ENCODE measurements around the gene PLOD1. TPM values are rescaled to one million over a fixed set of nuclear protein-coding genes. Genes with fewer than 3 reads are reported as not detected.
"Not testable (repeated sequence)": the region's sequence is repeated elsewhere in the genome, so short reads cannot be mapped to it uniquely, and the experiment has no call there.

Gene PLOD1
- total RNA-seq, 5 donors from 2014 or later (not counting 1 experiment from before 2014, with no cell fraction given): 2.6 to 6.9 (median 4.6) TPM

GRCh38 chr1:11908095-11908675 lies 26.3 kb upstream of the PLOD1 start:
- peak overlapping the region; percentile 89 to 96 (median 93) for H3K4me3 Mint-ChIP-seq
- H3K27ac Mint-ChIP-seq: peak overlapping the region; percentile 100
- peaks cover 2 to 4% of the 10 kb centered on the region in 2 donors for H3K27me3 Mint-ChIP-seq
- ChIA-PET CTCF (interaction anchor here (0.7 to 1.7 kb wide), 12 partner anchors 11 to 870 kb away, joined by 3 to 10 read pairs (median 4); partner anchors contain the start of genes CLCN6 (in 1 of the 2), FBXO6 (in 1 of the 2), MFN2 (in 1 of the 2) and MIIP (in 1 of the 2)), POLR2A (interaction anchor here (0.6 to 1.9 kb wide), 17 partner anchors 19 to 1405 kb away, joined by 3 to 12 read pairs (median 5); partner anchors contain the start of genes MFN2 (in 2 of the 2), CLCN6 (in 1 of the 2), EXOSC10 (in 1 of the 2) and MIIP (in 1 of the 2))
- peak; percentile 60 to 65 (median 62) for ATAC-seq (replicated peaks in 1 of 4)
- Histone ChIP-seq H3K9me3 (no peaks in the 10 kb centered on the region), H3K27ac (ENCODE audit: low read length) (peak overlapping the region; percentile 97), H3K27me3 (replicated peaks in 1 of 2; ENCODE audit: control insufficient read depth in 2 of 2, extremely low read depth in 1 of 2, insufficient read depth in 2 of 2, low read length in 1 of 2) (peaks cover 0 to 13% of the 10 kb centered on the region in 2 experiments), H3K36me3 (ENCODE audit: control insufficient read depth in 2 of 2, extremely low read depth in 1 of 2, insufficient read depth in 1 of 2, low read length in 1 of 2) (no peaks in the 10 kb centered on the region), H3K4me3 (ENCODE audit: control insufficient read depth in 1 of 2, extremely low read depth in 1 of 2, low read length in 1 of 2) (peak overlapping the region; percentile 79 to 85), H3K4me1 (ENCODE audit: control insufficient read depth in 1 of 2, extremely low read depth in 1 of 2, insufficient read depth in 2 of 2, low read length in 2 of 2) (peaks cover 6 to 35% of the 10 kb centered on the region in 2 experiments)
- WGBS (ENCODE audit: insufficient coverage): 0% methylated on average over 15 of the region's 24 CpGs
- H3K9me3 Mint-ChIP-seq: no peaks in the 10 kb centered on the region
- H3K4me1 Mint-ChIP-seq: peaks cover 26 to 57% (median 37%) of the 10 kb centered on the region in 3 donors
- H3K36me3 Mint-ChIP-seq: no peaks in the 10 kb centered on the region
- peak in 31 of 35 experiments; percentile 34 to 90 (median 55) for DNase-seq

GRCh38 chr1:11910914-11911228 lies 23.6 kb upstream of the PLOD1 start:
- H3K36me3 Mint-ChIP-seq; H3K27ac ChIP-seq (ENCODE audit: low read length); H3K4me3 ChIP-seq (ENCODE audit: control insufficient read depth in 1 of 2, extremely low read depth in 1 of 2, low read length in 1 of 2); CTCF ChIA-PET; DNase-seq; H3K36me3 ChIP-seq (ENCODE audit: control insufficient read depth in 2 of 2, extremely low read depth in 1 of 2, insufficient read depth in 1 of 2, low read length in 1 of 2); H3K9me3 Mint-ChIP-seq; H3K27me3 Mint-ChIP-seq; H3K9me3 ChIP-seq; H3K27me3 ChIP-seq (replicated peaks in 1 of 2; ENCODE audit: control insufficient read depth in 2 of 2, extremely low read depth in 1 of 2, insufficient read depth in 2 of 2, low read length in 1 of 2); ATAC-seq (replicated peaks in 1 of 4): not testable (repeated sequence)
- peaks cover 4 to 26% of the 10 kb centered on the region in 2 experiments for H3K4me1 ChIP-seq (ENCODE audit: control insufficient read depth in 1 of 2, extremely low read depth in 1 of 2, insufficient read depth in 2 of 2, low read length in 2 of 2)
- WGBS (ENCODE audit: insufficient coverage): 93% methylated on average over 6 of the region's 6 CpGs
- POLR2A ChIA-PET: interaction anchor here (0.7 to 1.1 kb wide), 3 partner anchors 69 to 599 kb away, joined by 3 to 5 read pairs (median 3); no protein-coding TSS in a partner anchor
- H3K4me1 Mint-ChIP-seq: peaks cover 19 to 46% (median 25%) of the 10 kb centered on the region in 3 donors
- H3K27ac Mint-ChIP-seq: peak overlapping the region in 1 of 2 donors; percentile 57
- peak overlapping the region in 1 of 3 donors; percentile 93 for H3K4me3 Mint-ChIP-seq

GRCh38 chr1:11912000-11912399 lies 22.5 kb upstream of the PLOD1 start:
- no peaks in the 10 kb centered on the region for H3K9me3 Mint-ChIP-seq
- no peak overlapping the region for H3K27ac Mint-ChIP-seq
- H3K4me3 ChIP-seq (ENCODE audit: control insufficient read depth in 1 of 2, extremely low read depth in 1 of 2, low read length in 1 of 2): no peak overlapping the region

GRCh38 chr1:11912482-11913216 lies 21.9 kb upstream of the PLOD1 start:
- not testable (repeated sequence) for H3K27me3 ChIP-seq (replicated peaks in 1 of 2; ENCODE audit: control insufficient read depth in 2 of 2, extremely low read depth in 1 of 2, insufficient read depth in 2 of 2, low read length in 1 of 2); H3K36me3 ChIP-seq (ENCODE audit: control insufficient read depth in 2 of 2, extremely low read depth in 1 of 2, insufficient read depth in 1 of 2, low read length in 1 of 2); DNase-seq; H3K9me3 ChIP-seq; ATAC-seq (replicated peaks in 1 of 4); H3K27me3 Mint-ChIP-seq; H3K4me3 Mint-ChIP-seq; H3K36me3 Mint-ChIP-seq; H3K27ac ChIP-seq (ENCODE audit: low read length); H3K9me3 Mint-ChIP-seq; H3K27ac Mint-ChIP-seq; H3K4me3 ChIP-seq (ENCODE audit: control insufficient read depth in 1 of 2, extremely low read depth in 1 of 2, low read length in 1 of 2)
- ChIA-PET CTCF (interaction anchor here in 1 of 2 donors (0.6 kb wide), 1 partner anchor 681 kb away, joined by 3 read pairs; no protein-coding TSS in a partner anchor), POLR2A (interaction anchor here in 1 of 2 donors (0.5 kb wide), 1 partner anchor 109 kb away, joined by 3 read pairs; no protein-coding TSS in a partner anchor)
- 91% methylated on average over 13 of the region's 21 CpGs for WGBS (ENCODE audit: insufficient coverage)
- H3K4me1 ChIP-seq (ENCODE audit: control insufficient read depth in 1 of 2, extremely low read depth in 1 of 2, insufficient read depth in 2 of 2, low read length in 2 of 2): peaks cover 0 to 10% of the 10 kb centered on the region in 2 experiments
- H3K4me1 Mint-ChIP-seq: peaks cover 8 to 29% (median 12%) of the 10 kb centered on the region in 3 donors

More at GRCh38 chr1:11912000-11912399, 22.5 kb upstream of the PLOD1 start:
- no peak overlapping the region for H3K4me3 Mint-ChIP-seq
- CTCF ChIA-PET: interaction anchor here in 1 of 2 donors (0.6 kb wide), 1 partner anchor 680 kb away, joined by 3 read pairs; no protein-coding TSS in a partner anchor
- Histone ChIP-seq H3K9me3 (no peaks in the 10 kb centered on the region), H3K27ac (ENCODE audit: low read length) (no peak overlapping the region), H3K36me3 (ENCODE audit: control insufficient read depth in 2 of 2, extremely low read depth in 1 of 2, insufficient read depth in 1 of 2, low read length in 1 of 2) (peaks cover 0 to 3% of the 10 kb centered on the region in 2 donors), H3K4me1 (ENCODE audit: control insufficient read depth in 1 of 2, extremely low read depth in 1 of 2, insufficient read depth in 2 of 2, low read length in 2 of 2) (peaks cover 2 to 17% of the 10 kb centered on the region in 2 experiments), H3K27me3 (replicated peaks in 1 of 2; ENCODE audit: control insufficient read depth in 2 of 2, extremely low read depth in 1 of 2, insufficient read depth in 2 of 2, low read length in 1 of 2) (no peaks in the 10 kb centered on the region)
- peaks cover 12 to 35% (median 18%) of the 10 kb centered on the region in 3 donors for H3K4me1 Mint-ChIP-seq
- no peaks in the 10 kb centered on the region for H3K36me3 Mint-ChIP-seq
- DNase-seq (no peak), ATAC-seq (replicated peaks in 1 of 4) (no peak)
- no peaks in the 10 kb centered on the region for H3K27me3 Mint-ChIP-seq
- WGBS (ENCODE audit: insufficient coverage): 92% methylated on average over 2 of the region's 7 CpGs
- POLR2A ChIA-PET: no interaction called here

- no peak for ATAC-seq (replicated peaks in 1 of 4)
- 93% methylated on average over 9 of the region's 11 CpGs for WGBS (ENCODE audit: insufficient coverage)
- Mint-ChIP-seq H3K27ac (no peak overlapping the region), H3K36me3 (no peaks in the 10 kb centered on the region), H3K9me3 (no peaks in the 10 kb centered on the region), H3K4me1 (peaks cover 7 to 22% (median 10%) of the 10 kb centered on the region in 3 donors), H3K4me3 (no peak overlapping the region), H3K27me3 (no peaks in the 10 kb centered on the region)
- Histone ChIP-seq H3K36me3 (ENCODE audit: control insufficient read depth in 2 of 2, extremely low read depth in 1 of 2, insufficient read depth in 1 of 2, low read length in 1 of 2) (peaks cover 0 to 6% of the 10 kb centered on the region in 2 donors), H3K4me1 (ENCODE audit: control insufficient read depth in 1 of 2, extremely low read depth in 1 of 2, insufficient read depth in 2 of 2, low read length in 2 of 2) (peaks cover 0 to 9% of the 10 kb centered on the region in 2 experiments), H3K27ac (ENCODE audit: low read length) (no peak overlapping the region), H3K9me3 (no peaks in the 10 kb centered on the region), H3K4me3 (ENCODE audit: control insufficient read depth in 1 of 2, extremely low read depth in 1 of 2, low read length in 1 of 2) (no peak overlapping the region), H3K27me3 (replicated peaks in 1 of 2; ENCODE audit: control insufficient read depth in 2 of 2, extremely low read depth in 1 of 2, insufficient read depth in 2 of 2, low read length in 1 of 2) (no peaks in the 10 kb centered on the region)
- ChIA-PET CTCF (interaction anchor here in 1 of 2 donors (0.7 kb wide), 1 partner anchor 875 kb away, joined by 3 read pairs; no protein-coding TSS in a partner anchor), POLR2A (interaction anchor here in 1 of 2 donors (0.5 kb wide), 1 partner anchor 16 kb away, joined by 5 read pairs; no protein-coding TSS in a partner anchor)
- no peak for DNase-seq
Measured at GRCh38 chr1:11913291-11913690, 21.2 kb upstream of the PLOD1 start.

- H3K36me3 Mint-ChIP-seq: peaks cover 5% of the 10 kb centered on the region
- no peak for ATAC-seq (replicated peaks in 1 of 4)
- CTCF ChIA-PET: interaction anchor here in 1 of 2 donors (0.6 to 0.7 kb wide), 3 partner anchors 246 to 1488 kb away, joined by 3 read pairs; no protein-coding TSS in a partner anchor
Measured at GRCh38 chr1:11914024-11914423, 20.5 kb upstream of the PLOD1 start.

More at GRCh38 chr1:11914024-11914423, 20.5 kb upstream of the PLOD1 start:
- no peak overlapping the region for H3K27ac Mint-ChIP-seq
- H3K9me3 Mint-ChIP-seq: no peaks in the 10 kb centered on the region
- peaks cover 2 to 12% of the 10 kb centered on the region in 2 donors for H3K36me3 ChIP-seq (ENCODE audit: control insufficient read depth in 2 of 2, extremely low read depth in 1 of 2, insufficient read depth in 1 of 2, low read length in 1 of 2)
- H3K4me1 Mint-ChIP-seq: peaks cover 7 to 16% (median 7%) of the 10 kb centered on the region in 3 donors
- H3K4me3 ChIP-seq (ENCODE audit: control insufficient read depth in 1 of 2, extremely low read depth in 1 of 2, low read length in 1 of 2): no peak overlapping the region
- no CpG with 5 or more reads among the region's 1 CpG for WGBS (ENCODE audit: insufficient coverage)
- no peak overlapping the region for H3K27ac ChIP-seq (ENCODE audit: low read length)
- H3K4me3 Mint-ChIP-seq: no peak overlapping the region
- H3K27me3 ChIP-seq (replicated peaks in 1 of 2; ENCODE audit: control insufficient read depth in 2 of 2, extremely low read depth in 1 of 2, insufficient read depth in 2 of 2, low read length in 1 of 2): no peaks in the 10 kb centered on the region
- H3K4me1 ChIP-seq (ENCODE audit: control insufficient read depth in 1 of 2, extremely low read depth in 1 of 2, insufficient read depth in 2 of 2, low read length in 2 of 2): peaks cover 0 to 3% of the 10 kb centered on the region in 2 experiments
- H3K27me3 Mint-ChIP-seq: no peaks in the 10 kb centered on the region
- H3K9me3 ChIP-seq: no peaks in the 10 kb centered on the region
- DNase-seq: no peak
- POLR2A ChIA-PET: interaction anchor here in 1 of 2 donors (0.5 kb wide), 1 partner anchor 15 kb away, joined by 5 read pairs; no protein-coding TSS in a partner anchor

All from T-cell (primary cell).